SK-N-MC (cell line): ENCODE results near the gene MET.

Experiments
- EZH2 ChIP-seq: fragments of 200-600 bp; sonication (generic); IDR thresholded peaks from one replicate; pipeline ENCODE4 v1.6.1; 2017; ENCODE audit warnings: antibody characterized with exemption
- POLR2AphosphoS5 ChIP-seq: IDR thresholded peaks from 2 replicates; pipeline ENCODE4 v1.6.1; 2012; ENCODE audit warnings: mild to moderate bottlenecking, low read depth, low read length, borderline replicate concordance

GRCh38 chr7:116829041-116829440, 157.0 kb downstream of the MET start:
- TF ChIP-seq POLR2AphosphoS5, result no peak
- no peak for TF ChIP-seq EZH2
